ENCODE measurements around the gene PDGFC. TPM values are rescaled to one million over a fixed set of nuclear protein-coding genes. Genes with fewer than 3 reads are reported as not detected.

PDGFC gene
- total and polyA plus RNA-seq, 2 of the 13 experiments (the other 11 are each of a cell fraction or from before 2014, with no cell fraction given) = 4.6 to 9.1 TPM

- TF ChIP-seq FOXA3 (CRISPR knock-in tag; IDR thresholded peaks at IDR 0.05) = peak; percentile 74
- TF ChIP-seq CREB1 (IDR thresholded peaks at IDR 0.05) = no peak
- TF ChIP-seq CREB1 (CRISPR knock-in tag; IDR thresholded peaks at IDR 0.05) = peak; percentile 26; the same call in 1 of the 2 replicates
- peak; percentile 81 for TF ChIP-seq RARA (CRISPR knock-in tag; IDR thresholded peaks at IDR 0.05)
- TF ChIP-seq NR2F1 (CRISPR knock-in tag; IDR thresholded peaks at IDR 0.05) = peak in 1 of 2 experiments; percentile 85; a peak in 2 of 4 replicates
- no peak for TF ChIP-seq MAX (IDR thresholded peaks at IDR 0.05)
- peak; percentile 82 for TF ChIP-seq ARID5B (CRISPR knock-in tag; IDR thresholded peaks at IDR 0.05)
- peak; percentile 70 for TF ChIP-seq ARID3A (IDR thresholded peaks at IDR 0.05; ENCODE audit: low read depth, low read length)
- TF ChIP-seq MED1 (CRISPR knock-in tag; IDR thresholded peaks at IDR 0.05) = peak; percentile 54
- TF ChIP-seq AHDC1 (CRISPR knock-in tag; IDR thresholded peaks at IDR 0.05; ENCODE audit: borderline replicate concordance) = peak; percentile 77; the same call in 1 of the 2 replicates
- 0 out of 2 replicates have a peak, but pooled peaks have one; percentile 25 for TF ChIP-seq SAP130 (CRISPR knock-in tag; IDR thresholded peaks at IDR 0.05; ENCODE audit: low read depth)
- 0 out of 2 replicates have a peak, but pooled peaks have one; percentile 10 for TF ChIP-seq SMARCE1 (IDR thresholded peaks at IDR 0.05; ENCODE audit: borderline replicate concordance)
- no peak for TF ChIP-seq PITX1 (CRISPR knock-in tag; IDR thresholded peaks at IDR 0.05)
- peak; percentile 73; the same call in 1 of the 2 replicates for TF ChIP-seq ETV5 (CRISPR knock-in tag; IDR thresholded peaks at IDR 0.05; ENCODE audit: borderline replicate concordance)
- TF ChIP-seq FOXA1 (IDR thresholded peaks at IDR 0.05) = no peak
- peak; percentile 60; the same call in 1 of the 2 replicates for TF ChIP-seq FOXA1 (CRISPR knock-in tag; IDR thresholded peaks at IDR 0.05)
Measured at GRCh38 chr4:156779774-156780173, 191.8 kb downstream of the PDGFC start (continued).

Measured in HepG2 (cell line).